HG03571 (cell line): Measurements from ENCODE around the gene OR4N2.
"Not testable (repeated sequence)": the region's sequence is repeated elsewhere in the genome, so short reads cannot be mapped to it uniquely, and the experiment has no call there.

Experiments
- ATAC-seq: cut with Tn5 transposase; IDR thresholded peaks from one replicate; pipeline ENCODE4 v1.9.1; 2021; ENCODE audit not compliant: unreplicated experiment

OR4N2 gene

DNA sequence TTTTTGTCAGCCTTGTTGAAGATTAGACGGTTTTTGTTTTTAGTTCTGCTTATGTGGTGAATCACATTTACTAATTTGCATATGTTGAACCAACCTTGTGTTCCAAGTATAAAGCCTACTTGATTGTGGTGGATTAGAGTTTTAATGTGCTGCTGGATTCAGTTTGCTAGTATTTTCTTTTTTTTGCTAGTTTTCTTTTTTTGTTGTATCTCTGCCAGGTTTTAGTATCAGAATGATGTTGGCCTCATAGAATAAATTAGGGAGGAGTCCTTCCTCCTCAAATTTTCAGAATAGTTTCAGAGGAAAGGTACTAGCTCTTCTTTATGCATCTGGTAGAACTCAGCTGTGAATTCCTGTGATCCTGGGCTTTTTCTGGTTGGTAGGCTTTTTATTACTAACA is at the start of gene OR4N2:
TSS of gene OR4N2 (plus strand) at position 301 of the 400 bp plus-strand sequence. CDS start 23,679 bp downstream, outside the sequence.
- ATAC-seq = not testable (repeated sequence)

DNA sequence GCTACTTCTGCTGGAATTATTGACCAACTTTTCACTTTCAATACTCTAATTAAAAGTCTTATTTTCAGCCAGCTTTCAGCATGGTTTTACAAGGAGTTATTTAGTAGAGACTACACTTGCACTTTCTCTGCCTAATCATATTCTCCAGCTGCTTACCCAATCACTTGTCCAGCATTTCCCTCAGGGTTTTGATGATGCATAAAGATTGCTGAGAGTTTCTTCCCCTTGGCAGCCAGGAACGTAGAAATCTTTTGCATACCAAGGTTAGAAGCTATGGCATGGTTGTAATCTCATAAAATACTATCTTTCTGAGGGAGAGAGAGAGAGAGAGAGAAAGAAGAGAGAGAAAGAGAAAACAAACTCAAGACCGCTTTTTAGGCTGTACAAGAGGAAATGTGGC is 49.4 kb upstream of the OR4N2 start:
- no peak for ATAC-seq

DNA sequence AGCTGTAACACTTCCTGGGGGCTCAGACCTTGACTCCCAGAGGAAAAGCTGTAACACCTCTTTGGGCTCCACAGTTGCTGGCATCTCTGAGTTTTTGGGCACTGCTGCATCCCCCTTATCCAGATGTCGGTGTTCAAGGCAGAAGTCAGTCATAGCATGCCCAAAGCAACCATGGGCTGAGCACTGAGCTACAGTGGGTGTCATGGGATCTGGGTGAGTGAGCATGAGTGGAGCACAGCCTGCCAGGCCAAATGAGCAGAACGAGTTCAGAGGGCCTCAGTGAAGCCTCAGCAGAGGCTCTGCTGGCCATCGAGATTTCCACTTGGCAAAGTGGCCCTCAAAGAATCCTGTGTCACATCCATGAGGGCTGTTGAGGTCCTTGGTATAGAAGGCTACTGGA is 32.1 kb upstream of the OR4N2 start:
- ATAC-seq = not testable (repeated sequence)

DNA sequence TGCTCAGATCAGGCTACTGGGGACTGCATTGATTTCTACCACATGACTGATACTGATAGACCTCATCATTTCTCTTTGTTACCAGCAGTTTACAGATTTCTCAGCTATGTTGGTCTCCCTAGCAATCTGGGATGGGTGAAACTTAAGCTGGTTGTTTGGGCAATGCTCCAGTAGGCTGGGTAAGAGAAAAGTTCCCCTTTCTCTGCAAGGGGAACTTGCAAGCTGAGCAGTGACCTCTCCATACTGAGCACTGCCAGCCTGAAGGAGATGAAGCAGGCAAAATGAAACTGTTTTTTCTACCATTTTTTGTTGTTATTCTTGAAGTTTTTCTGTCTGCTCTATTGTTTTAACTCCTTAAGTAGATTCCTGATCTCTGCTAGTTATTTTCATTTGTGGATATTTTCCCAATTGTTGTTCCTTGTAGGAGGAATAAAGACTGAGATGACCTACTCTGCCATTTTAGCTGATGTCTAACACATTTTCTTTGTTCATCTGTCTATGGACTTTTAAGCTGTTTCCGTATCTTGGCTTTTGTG is 31.6 kb upstream of the OR4N2 start:
- no peak for ATAC-seq

DNA sequence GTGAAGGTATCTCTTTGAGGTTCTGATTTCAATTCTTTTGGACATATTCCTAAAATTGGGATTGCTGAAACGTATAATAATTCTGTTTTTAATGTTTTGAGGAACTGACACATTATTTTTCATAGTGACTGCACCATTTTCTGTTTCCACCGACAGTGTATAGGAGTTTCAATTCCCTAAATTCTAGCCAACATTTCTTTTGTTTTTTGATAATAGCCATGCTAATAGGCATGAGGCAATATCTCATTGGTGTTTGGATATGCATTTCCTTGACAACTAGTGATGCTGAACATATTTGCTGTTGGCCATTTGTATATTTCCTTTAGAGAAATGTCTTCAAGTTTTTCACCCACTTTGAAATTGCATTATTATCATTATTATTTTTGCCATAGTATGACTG is 31.1 kb upstream of the OR4N2 start:
- not testable (repeated sequence) for ATAC-seq

GRCh38 chr14:19773204-19773603 is 30.4 kb upstream of the OR4N2 start, which contains the start of gene OR4M1:
Gene OR4M1 (plus strand): TSS chr14:19773504. CDS start chr14:19780323, 6,819 bp downstream.
- ATAC-seq = not testable (repeated sequence)

GRCh38 chr14:19775587-19775986 is 28.0 kb upstream of the OR4N2 start:
- no peak for ATAC-seq

- ATAC-seq = not testable (repeated sequence)
Observed at GRCh38 chr14:19785848-19786247, 17.7 kb upstream of the OR4N2 start.

DNA sequence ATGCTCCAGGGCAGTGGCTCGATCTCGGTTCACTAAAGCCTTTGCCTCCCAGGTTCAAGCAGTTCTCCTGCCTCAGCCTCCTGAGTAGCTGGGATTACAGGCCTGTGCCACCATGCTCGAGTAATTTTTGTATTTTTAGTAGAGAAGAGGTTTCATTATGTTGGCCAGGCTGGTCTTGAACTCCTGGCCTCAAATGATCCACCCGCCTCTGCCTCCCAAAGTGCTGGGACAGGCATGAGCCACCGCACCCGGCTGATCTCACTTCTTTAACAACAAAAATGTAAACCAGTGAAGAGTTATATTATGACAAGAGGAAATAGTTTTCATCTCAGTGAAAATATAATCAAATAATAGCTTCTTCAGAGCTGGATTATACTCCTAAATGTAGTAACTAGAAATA is 16.3 kb upstream of the OR4N2 start:
- ATAC-seq = not testable (repeated sequence)

GRCh38 chr14:19788150-19788549 is 15.4 kb upstream of the OR4N2 start:
- not testable (repeated sequence) for ATAC-seq

DNA sequence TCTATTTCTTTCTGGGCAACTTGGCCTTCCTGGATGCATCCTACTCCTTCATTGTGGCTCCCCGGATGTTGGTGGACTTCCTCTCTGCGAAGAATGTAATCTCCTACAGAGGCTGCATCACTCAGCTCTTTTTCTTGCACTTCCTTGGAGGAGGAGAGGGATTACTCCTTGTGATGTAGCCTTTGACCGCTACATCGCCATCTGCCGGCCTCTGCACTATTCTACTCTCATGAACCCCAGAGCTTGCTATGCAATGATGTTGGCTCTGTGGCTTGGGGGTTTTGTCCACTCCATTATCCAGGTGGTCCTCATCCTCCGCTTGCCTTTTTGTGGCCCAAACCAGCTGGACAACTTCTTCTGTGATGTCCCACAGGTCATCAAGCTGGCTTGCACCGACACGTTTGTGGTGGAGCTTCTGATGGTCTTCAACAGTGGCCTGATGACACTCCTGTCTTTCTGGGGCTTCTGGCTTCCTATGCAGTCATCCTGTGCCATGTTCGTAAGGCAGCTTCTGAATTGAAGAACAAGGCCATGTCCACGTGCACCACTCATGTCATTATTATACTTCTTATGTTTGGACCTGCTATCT is 7.0 kb upstream of the OR4N2 start:
- ATAC-seq = not testable (repeated sequence)

GRCh38 chr14:19799880-19800279 is 3.7 kb upstream of the OR4N2 start:
- no peak for ATAC-seq

- ATAC-seq = no peak
Observed at GRCh38 chr14:19800282-19801117, 3.1 kb upstream of the OR4N2 start.

DNA sequence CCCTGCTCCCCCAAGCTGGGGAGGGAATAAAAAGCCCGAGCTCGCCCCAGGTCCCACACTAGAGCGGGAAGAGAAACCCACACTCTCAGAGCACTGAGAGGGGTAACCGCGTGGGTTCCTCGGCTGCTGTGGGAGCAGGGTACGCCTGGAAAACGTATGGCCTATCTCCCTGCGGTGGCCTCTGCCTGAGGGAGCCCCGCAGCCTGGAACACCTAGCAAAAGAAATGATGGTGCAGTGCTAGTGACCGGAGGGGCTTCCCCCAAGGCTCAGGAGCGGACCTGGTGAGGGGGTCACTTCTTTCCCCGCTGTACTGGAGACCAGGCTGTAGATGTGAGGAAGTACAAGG is 2.5 kb upstream of the OR4N2 start:
- ATAC-seq = no peak

- not testable (repeated sequence) for ATAC-seq
Observed at GRCh38 chr14:19813171-19813920, 9.8 kb downstream of the OR4N2 start.

DNA sequence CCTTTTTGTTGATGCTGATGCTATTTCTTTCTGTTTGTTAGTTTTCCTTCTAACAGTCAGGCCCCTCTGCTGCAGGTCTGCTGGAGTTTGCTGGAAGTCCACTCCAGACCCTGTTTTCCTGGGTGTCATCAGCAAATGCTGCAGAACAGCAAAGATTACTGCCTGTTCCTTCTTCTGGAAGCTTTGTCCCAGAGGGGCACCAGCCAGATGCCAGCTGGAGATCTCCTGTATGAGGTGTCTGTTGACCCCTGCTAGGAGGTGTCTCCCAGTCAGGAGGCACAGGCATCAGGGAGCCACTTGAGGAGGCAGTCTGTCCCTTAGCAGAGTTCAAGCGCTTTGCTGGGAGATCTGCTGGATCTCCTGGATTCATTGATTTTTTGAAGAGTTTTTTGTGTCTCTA is 16.3 kb downstream of the OR4N2 start:
- not testable (repeated sequence) for ATAC-seq

DNA sequence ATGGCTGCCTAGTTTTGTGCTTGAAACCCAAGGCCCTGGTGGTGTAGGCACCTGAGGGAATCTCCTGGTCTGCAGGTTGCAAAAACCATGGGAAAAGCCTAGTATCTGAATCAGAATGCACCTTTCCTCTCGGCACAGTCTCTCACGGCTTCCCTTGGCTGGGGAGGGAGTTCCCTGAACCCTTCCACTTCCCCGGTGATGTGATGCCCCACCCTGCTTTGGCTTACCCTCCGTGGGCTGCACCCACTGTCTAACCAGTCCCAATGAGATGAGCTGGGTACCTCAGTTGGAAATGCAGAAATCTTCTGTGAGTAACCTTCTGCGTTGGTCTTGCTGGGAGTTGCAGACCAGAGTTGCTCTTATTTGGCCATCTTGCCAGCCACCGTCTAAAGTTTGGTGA is 17.4 kb downstream of the OR4N2 start:
- not testable (repeated sequence) for ATAC-seq

- no peak for ATAC-seq
Observed at GRCh38 chr14:19823178-19823577, 19.6 kb downstream of the OR4N2 start.

GRCh38 chr14:19823765-19824164 is 20.2 kb downstream of the OR4N2 start:
- ATAC-seq = no peak

GRCh38 chr14:19827626-19828244 is 24.2 kb downstream of the OR4N2 start:
- ATAC-seq = not testable (repeated sequence)

- ATAC-seq = no peak
Observed at GRCh38 chr14:19828314-19828713, 24.7 kb downstream of the OR4N2 start.
